Hematopoietic multipotent progenitor cell treated with erythropoietin and hydrocortisone succinate and interleukin-3 and kit ligand, for 17 days (in vitro differentiated cells): ENCODE results near the gene IPCEF1.
"Not testable (repeated sequence)": the region's sequence is repeated elsewhere in the genome, so short reads cannot be mapped to it uniquely, and the experiment has no call there.

Source experiments
- DNase-seq: peaks from one replicate; pipeline ENCODE4 v3.0.0-alpha.2; 2015; ENCODE audit warnings: low spot score

The IPCEF1 gene

DNA sequence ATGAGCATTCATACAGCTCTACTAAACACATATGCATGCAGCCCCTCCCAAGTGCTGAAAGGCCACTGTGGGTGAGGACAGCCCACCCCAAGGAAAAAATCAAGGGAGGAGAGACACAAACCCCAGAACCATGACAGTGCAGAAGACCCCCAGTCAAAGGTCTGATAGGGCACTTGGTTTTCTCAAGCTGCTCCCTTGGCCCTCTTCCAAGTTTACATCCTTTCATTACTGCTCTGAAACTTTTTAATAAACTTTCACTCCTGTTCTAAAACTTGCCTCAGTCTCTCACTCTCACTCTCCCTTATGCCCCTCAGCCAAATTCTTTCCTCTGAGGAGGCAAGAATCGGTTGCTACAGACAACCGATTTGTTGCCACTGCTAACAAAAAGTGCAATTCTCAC, 24.9 kb downstream of the IPCEF1 start:
- no peak for DNase-seq

DNA sequence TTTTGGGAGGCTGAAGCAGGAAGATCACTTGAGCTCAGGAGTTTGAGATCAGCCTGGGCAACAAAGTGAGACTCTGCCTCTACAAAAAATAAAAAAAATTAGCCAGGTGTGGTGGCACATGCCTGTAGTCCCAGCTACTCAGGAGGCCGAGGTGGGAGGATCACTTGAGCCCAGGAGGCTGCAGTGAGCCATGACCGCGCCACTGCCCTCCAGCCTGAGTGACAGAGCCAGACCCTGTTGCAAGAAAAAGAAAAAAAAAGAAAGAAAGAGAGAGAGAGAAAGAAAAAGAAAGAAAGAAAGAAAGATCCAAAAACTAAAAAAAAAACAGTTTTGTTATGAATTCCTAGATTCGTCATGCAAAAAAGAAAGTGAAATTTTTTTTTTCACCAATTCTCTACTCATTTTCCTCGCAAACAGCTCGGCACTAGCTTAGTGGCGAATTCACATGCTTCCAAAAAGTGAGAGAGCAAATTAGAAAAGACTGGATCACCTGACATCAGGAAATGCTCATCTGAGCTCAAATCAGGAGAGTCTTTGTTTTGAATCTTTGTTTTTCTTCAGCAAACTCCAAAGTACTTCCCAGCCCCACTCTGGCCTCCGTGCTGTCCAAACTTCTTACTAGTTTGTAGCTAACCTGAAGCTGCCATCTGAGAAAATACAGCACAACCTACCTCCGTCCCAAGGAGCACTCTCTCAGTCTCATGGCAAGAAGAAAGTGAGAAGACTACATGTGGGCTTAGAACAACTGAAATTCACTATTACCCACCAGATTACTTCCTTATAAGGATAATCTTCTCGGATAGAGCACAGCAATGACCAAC, 27.0 kb downstream of the IPCEF1 start:
- DNase-seq: no peak

DNA sequence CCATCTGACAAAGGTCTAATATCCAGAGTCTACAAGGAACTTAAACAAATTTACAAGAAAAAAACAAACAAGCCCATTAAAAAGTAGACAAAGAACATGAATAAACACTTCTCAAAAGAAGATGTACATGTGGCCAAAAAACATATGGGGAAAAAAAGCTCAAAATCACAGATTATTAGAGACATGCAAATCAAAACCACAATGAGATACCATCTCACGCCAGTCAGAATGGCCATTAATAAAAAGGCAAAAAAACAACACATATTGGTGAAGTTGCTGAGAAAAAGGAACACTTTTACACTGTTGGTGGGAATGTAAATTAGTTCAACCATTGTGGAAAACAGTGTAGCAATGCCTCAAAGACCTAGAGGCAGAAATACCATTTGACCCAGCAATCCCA, 29.3 kb downstream of the IPCEF1 start:
- DNase-seq: not testable (repeated sequence)

DNA sequence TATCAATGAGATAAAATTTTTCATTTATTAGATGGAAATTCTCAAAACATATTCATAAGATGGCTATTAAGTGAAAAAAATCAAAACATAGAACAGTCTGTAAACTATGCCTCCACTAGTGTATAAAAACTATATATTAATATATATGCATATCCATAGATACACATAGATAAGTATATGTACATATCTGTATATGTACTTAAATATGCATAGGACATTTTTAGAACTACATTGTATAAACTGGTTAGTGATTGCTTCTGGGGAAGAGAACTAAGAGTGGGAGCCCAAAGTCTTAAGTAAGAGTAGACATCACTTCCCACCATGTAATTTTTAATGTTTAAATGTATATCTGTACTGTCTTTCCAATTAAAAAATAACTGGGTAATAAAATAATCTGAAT, 31.5 kb downstream of the IPCEF1 start:
- DNase-seq: no peak

DNA sequence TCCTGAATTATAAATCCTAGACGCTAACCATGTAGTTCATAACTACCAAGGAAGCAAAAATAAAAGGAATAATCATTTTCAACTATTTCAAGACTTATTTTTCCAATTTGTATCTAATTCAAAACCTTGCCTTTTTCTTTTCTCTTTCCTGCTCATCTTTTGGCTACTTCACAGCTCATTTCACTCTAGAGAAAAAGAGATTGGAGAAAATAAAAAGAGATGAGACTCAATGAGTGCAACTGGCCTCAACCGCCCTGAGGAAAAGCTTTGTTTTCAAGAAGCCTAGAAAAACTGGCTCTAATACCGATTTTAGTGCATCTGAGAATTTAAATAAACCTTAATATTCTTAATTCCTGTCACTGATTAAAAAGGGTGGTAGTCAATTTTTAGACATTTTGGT, 36.4 kb downstream of the IPCEF1 start:
- no peak for DNase-seq

DNA sequence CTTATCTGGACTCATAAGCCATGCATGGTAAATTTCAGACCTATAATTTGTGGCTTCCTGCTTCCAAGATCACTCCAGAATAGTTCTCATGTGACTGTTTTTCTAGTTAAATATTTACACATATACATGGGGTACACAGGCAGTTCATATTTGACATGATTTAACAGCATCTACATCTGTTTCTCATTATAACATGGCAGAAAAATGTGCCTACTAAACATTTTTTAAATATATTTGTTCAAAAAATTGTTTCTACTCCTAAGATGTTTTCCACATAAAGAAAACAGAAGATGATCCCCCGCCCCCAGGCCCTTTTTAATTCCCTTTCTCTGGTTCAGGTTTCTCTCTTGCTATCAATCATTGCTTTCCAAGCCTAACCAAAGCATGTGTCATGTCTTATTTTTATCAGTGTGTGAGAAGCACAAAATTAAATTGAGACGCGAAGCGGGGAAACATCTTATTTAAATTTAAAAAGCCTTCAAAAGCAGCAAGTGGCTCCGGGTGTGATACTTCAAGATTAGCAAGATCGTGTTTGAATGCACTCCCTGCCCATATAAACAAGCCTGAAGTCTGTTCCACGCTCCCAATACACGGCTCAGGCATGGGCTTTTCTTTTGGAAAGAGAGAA, 37.3 kb downstream of the IPCEF1 start:
- no peak for DNase-seq

DNA sequence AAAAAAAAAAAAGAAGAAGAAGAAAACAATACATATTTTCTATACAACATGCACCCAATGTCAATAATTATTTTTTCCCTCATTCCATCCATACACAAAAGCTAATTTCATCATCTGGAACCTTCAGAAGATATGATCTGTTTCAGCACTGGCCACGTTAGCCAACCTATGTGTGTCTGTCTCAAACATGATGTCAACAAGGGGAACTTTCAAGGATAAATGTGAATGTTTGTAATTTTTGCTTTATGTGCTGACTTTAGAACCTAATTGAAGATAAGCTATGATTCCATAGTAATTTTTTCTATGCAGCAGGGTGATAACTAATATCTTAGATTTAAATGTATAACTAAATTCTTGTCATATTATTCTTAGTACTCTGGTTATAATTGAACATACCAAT, 37.9 kb downstream of the IPCEF1 start:
- no peak for DNase-seq

DNA sequence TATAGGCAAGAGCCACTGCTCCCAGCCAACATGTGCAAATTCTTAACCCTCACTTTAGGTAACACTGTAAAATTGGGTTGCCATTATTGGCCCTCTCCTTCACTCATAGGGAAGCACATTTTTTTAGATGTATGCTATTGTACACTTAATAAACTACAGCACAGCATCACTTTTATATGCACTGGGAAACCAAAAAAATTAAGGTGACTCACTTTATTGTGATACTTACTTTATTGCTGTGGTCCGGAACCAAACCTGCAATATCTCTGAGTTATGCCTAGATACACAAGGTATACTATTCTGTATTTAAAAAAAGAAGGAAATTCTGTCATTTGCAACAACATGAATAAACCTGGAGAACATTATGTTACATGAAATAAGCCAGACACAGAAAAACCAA, 40.5 kb downstream of the IPCEF1 start:
- DNase-seq: no peak

DNA sequence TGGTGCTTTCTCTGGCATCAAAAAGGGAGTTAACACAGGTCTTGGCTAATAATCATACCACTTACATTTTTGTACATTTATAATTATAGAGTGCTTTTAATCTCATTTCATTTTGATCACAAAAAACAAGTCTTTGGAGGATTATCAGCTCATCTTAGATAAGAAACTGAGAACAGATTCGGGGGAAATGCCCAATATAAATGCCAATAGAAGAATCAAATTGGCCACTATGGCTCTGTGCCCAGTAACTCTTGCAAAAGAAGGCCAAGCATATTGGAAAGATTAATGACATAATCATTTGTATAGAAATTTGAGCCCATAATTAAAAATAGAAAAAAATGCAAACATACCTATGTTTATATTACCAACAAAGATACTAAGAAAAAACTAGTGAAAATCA, 42.5 kb downstream of the IPCEF1 start:
- no peak for DNase-seq

DNA sequence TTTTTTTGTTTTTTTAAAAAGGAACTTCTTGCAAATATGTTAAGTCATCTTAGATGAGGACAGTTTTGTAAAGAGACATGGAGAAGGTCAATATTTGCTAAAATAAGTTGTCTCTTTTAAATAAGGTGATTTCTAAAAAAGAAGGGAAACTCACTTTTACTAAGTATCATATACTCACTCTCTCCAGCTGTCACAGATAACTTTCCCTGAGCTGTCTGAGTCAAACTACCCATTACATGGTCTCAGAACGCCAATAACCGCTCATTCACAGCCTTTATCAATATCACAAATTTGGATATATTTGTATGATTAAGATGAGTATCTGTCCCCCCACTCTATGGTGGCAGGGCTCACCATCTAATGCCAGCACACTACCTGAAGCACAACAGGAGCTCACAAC, 47.6 kb downstream of the IPCEF1 start:
- DNase-seq: no peak

DNA sequence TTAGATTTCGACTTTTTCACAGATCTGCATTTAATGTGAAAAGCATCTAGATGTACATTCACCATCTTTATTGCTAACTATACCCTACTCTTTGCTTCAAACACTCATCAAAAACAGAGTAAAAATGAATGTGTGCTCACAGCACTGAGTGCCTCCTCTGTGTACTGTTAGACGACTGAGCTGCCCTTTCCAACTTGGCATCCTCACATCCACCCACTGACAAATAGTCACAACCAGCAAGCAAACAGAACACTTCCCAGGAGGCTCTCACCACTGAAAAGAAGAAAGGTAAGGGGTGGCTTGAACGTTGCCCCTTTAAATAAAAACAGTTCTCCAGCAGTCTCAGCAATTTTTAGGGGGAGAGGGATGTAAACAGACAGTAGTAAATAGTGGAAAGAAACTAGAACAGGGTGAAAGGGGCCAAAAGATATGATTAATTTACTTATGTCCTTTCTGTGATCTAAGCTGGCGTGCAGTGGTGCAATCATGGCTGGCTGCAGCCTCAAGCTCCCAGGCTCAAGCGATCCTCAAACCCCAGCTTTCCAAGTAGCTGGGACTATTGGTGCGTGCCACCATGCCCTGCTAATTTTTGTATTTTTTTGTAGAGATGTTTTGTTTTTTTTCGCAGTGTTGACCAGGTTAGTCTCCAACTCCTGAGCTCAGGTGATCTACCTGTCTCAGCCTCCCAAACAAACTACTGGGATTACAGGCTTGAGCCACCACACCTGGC, 48.7 kb downstream of the IPCEF1 start:
- DNase-seq: no peak

DNA sequence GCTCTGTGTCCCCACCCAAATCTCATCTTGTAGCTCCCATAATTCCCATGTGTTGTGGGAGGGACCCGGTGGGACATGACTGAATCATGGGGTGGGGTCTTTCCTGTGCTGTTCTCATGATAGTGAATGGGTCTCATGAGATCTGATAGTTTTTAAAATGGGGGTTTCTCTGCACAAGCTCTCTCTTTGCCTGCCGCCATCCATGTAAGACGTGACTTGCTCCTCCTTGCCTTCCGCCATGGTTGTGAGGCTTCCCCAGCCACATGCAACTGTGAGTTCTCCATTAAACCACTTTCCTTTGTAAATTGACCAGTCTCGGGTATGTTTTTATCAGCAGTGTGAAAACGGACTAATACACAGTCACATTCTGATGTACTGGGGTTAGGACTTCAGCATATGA, 49.5 kb downstream of the IPCEF1 start:
- DNase-seq: not testable (repeated sequence)

DNA sequence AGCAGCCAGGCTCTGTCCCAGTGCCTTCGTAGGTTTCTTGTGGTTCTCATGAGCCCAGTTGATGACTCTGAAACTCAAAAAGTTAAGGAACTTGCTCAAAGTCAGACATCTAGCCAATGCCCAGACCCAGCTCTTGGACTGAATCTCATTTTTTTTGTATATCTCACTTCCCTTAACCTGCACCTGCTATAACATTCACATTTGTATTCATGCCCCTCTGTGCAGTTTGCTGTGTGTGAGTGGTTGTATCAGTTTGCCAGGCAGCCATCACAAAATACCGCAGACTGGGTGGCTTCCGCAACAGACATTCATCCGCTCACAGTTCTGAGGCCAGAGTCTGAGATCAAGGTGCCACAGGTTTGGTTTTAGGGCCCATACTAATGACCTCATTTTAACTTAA, 49.9 kb downstream of the IPCEF1 start:
- no peak for DNase-seq

DNA sequence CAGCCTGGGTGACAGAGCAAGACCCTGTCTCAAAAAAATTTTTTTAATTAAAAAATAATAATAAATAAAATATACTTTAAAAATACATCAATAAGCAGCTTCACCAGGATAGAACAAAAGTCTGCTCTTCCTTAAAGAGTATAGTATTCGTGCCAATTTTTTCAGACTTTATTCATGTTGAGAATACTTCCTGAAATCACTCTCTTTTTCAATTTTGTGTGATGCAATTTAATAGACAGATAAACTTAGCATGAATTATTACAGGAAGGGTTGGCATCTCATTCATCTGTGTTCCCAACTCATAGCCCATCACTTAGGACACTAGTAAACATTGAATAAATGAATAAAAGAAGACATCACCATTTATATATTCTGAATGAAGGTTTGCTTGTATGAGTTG, 52.4 kb downstream of the IPCEF1 start:
- DNase-seq: no peak

DNA sequence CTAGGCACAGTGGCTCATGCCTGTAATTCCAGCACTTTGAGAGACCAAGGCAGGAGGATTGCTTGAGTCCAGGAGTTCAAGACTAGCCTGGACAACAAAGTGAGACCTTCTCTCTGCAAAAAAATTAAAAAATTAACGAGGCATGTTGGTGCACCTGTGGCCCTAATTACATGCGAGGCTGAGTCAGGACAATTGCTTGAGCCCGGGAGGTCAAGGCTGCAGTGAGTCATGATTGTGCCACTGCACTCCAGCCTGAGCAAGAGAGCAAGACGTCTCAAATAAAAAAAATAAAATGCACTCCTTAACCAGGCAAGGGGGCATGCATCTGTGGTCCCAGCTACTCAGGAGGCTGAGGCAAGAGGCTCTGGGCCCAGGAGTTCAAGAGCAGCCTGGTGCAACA, 53.0 kb downstream of the IPCEF1 start:
- not testable (repeated sequence) for DNase-seq

DNA sequence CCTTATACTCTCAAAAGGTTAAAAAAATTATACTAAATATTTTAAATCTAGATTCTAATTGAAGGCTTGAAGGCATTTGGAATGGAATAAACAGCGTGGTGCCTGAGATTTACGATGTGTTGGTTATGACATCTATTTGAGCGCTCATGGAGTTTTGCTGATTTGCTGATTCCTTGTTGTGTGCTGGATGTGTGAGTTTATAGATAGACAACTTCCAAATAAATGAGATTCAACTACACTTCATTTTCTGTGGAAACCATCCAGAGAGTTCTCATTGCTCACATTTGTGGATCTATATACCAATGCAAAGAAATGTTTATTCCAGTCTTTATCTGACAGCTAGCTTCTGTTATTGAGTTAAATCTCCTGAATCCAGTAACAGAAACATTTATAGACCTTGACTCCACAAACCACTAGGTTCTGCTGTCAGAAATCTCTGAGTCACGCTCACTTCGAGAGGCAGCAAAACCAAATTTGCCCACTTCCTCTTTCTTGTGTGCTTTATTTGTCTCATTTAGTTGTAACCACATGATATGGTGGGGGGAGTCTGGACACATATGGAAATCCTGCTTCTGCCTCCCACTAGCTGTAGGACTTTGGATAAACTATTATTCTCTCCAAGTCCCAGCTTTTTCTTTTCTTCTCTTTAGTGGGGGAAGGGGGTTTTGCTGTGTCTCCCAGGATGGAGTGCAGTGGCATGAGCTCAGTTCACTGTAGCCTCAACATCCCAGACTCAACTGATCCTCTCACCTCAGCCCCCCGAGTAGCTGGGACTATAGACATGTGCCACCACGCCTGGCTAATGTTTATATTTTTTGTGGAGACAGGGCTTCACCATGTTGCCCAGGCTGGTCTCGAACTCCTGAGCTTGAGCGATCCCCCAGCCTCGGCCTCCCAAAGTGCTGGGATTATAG, 54.5 kb downstream of the IPCEF1 start:
- no peak for DNase-seq

DNA sequence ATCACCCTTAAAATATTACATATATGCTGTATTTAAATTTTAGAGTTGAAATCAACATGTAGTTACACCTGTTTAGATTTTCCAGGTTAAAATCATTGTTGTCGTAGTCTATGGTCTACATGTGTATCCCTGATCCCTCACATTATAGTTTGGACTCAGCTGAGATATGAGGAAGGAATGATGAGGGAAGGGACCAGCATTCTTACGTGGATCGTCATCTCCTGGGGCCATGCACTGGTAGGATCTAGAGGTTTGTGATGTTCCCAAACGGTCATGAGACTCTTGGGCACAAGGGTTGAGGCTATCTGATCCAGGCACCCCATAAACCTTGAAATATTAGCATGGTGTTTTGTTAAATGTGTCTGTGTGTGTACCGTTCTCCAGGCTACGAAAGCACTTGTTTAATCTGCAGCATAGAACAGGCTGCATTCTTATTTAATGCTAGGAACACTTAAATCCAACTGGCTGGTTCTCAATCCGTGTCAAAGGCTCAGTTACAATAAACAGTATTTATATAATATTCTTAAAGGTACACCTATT, 55.4 kb downstream of the IPCEF1 start:
- no peak for DNase-seq

DNA sequence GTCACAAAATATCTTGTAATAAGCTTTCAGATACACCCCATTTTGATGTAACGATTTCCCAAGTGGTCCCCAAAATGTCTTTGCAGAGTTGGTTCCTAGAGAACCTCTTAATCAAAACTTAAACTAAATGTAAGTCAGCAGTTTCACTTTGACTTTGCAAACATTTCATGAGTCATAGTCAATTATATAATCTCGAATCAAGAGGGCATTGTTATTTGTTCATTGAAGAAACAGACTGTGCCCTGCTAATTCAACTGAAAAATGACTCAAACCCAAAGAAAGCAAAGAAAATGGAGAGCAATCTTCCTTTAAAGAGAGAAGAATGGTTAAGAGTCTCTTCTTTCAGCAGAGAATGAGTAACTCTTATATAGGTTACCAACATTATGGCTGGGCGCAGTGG, 58.3 kb downstream of the IPCEF1 start:
- DNase-seq: no peak

DNA sequence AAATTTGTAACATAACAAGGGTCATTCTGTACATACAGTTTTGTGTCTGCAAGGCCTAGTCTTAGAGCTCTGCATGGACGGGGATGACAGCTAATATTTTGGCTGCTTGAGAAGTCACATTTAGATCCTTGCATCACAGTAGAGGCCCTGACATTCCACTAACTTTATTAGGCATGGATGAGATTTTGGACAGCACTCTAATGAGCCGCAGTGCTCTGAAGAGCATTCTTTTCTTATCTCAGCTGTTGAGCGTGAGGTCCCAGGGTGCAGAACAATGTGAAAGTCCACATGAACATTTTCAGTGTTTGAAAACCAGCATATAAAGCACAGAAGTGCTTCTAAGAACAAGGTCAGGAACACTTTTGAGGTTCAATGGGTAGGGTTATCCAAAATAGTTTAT, 58.9 kb downstream of the IPCEF1 start:
- DNase-seq: no peak

DNA sequence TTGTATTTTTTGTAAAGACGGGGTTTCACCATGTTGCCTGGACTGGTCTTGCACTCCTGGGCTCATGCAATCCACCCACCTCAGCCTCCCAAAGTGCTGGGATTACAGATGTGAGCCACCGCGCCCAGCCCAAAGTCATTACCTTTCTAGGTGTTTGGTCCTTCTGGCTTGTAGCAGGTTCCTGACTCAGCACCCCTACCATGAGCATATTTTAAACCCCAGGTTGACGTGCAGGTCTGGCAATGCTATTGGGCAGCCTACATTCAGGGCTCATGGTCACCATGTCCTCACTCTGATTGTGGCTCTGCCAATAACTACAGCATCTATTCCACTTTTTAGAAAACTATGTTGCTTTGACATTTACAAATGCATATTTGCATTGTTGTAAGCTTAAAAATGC, 59.4 kb downstream of the IPCEF1 start:
- DNase-seq: no peak

DNA sequence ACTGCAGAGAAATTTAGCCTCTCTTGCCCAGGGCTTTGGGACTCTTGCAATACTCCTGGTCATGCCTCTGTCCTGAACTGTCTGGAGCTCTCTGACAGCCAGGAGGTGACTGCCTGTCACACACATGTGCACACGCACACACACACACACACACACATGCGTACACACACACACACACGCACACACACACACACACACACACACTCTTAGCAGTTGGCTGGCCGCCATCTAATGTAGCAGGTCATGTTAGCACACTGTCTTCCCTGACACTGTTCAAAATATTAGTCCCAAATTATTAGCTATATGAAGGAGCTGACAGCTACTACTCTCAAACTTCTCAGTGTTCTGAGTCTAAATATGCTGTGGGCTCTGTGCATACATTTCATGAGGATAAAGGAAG, 60.9 kb downstream of the IPCEF1 start:
- no peak for DNase-seq
